Left lobe of liver (tissue), 2 donors: ENCODE results near the gene GLYATL1B. TPM values are rescaled to one million over a fixed set of nuclear protein-coding genes. Genes with fewer than 3 reads are reported as not detected.
A peak's percentile ranks its signal among the peaks of the same experiment; 100 is the strongest.

Experiments
- ATAC-seq: fragments of 200-7000 bp; cut with Tn5 transposase; one replicate; pipeline ENCODE4 v1.9.1; 2020; ENCODE audit warnings: mild to moderate bottlenecking, moderate library complexity
- DNase-seq: peaks from one replicate; pipeline ENCODE4 v3.0.0-alpha.2; 2020; ENCODE audit warnings: low spot score
- total RNA-seq: library from RNA; stranded (reverse); gene quantifications from one replicate; pipeline ENCODE4 v1.2.1, GENCODE V29; 2021
- donor health status: DM: no; HTN: no; CAD: no; lungs with moderate emphysema.
- donor health status: DM: no; HTN: yes; CAD: no.

Gene GLYATL1B
- total RNA-seq, 1 donor from 2014 or later = 0.68 TPM

- peak; percentile 93 for ATAC-seq
- peak; percentile 91 for DNase-seq
These were observed 56.7 kb downstream of the GLYATL1B start, which contains the start of gene FAM111A for GRCh38 chr11:59142530-59143507. TSS of gene FAM111A (plus strand) at chr11:59142856. CDS start at chr11:59148873, 6,017 bp downstream.

GRCh38 chr11:59144096-59144495 is 58.0 kb downstream of the GLYATL1B start:
- no peak for ATAC-seq
- no peak for DNase-seq

Other genes with a start within 250 kb of the GLYATL1B start
- not detected for gene GLYATL2, start 241.6 kb upstream of the GLYATL1B start, total RNA-seq
- gene GLYATL1, start 146.8 kb upstream of the GLYATL1B start, total RNA-seq = 374 TPM
- gene FAM111B, start 20.9 kb downstream of the GLYATL1B start, total RNA-seq = 0.23 TPM
- gene FAM111A, start 56.5 kb downstream of the GLYATL1B start, total RNA-seq = 9.3 TPM
- 19.9 TPM for gene DTX4, start 85.8 kb downstream of the GLYATL1B start, total RNA-seq
- gene MPEG1, start 126.6 kb downstream of the GLYATL1B start, total RNA-seq = 5.7 TPM